ENCODE measurements around the gene AFAP1L2. TPM values are rescaled to one million over a fixed set of nuclear protein-coding genes. Genes with fewer than 3 reads are reported as not detected.

The AFAP1L2 gene
- total RNA-seq, 2 experiments from 2014 or later = 2.3 to 8.6 TPM

GRCh38 chr10:114284346-114285071, 119.8 kb downstream of the AFAP1L2 start:
- BruUV-seq (replicated peaks) = no TSS peak
- ChIA-PET POLR2A (interaction anchor here (0.7 kb wide), 1 partner anchor 858 kb away, joined by 3 read pairs; no protein-coding TSS in a partner anchor), CTCF (ENCODE audit: unreplicated experiment) (no interaction called here)
- H4K20me1 ChIP-seq (ENCODE audit: insufficient read depth, low read length) = no peaks in the 10 kb centered on the region
- no peaks in the 10 kb centered on the region for H3K36me3 ChIP-seq (ENCODE audit: insufficient read depth, low read length)
- H2AFZ ChIP-seq (ENCODE audit: low read length) = no peak overlapping the region
- no peaks in the 10 kb centered on the region for H3K79me2 ChIP-seq (ENCODE audit: insufficient read depth, low read depth, low read length)
- no peak overlapping the region for H3K4me2 ChIP-seq (ENCODE audit: low read length)
- no peak overlapping the region for H3K27ac ChIP-seq (ENCODE audit: low read depth, low read length, poor library complexity, severe bottlenecking)
- intact Hi-C loops (cut with micrococcal nuclease; ENCODE audit: unreplicated experiment) = no loop called here
- DNase-seq (ENCODE audit: low spot score) = no peak
- H3K4me3 ChIP-seq (ENCODE audit: low read depth, low read length, poor library complexity, severe bottlenecking) = no peak overlapping the region
- no peaks in the 10 kb centered on the region for H3K9me3 ChIP-seq (ENCODE audit: low read length)
- TF ChIP-seq EZH2phosphoT487 (IDR thresholded peaks at IDR 0.05; ENCODE audit: borderline replicate concordance, low read depth, low read length) (no peak), CTCF (conservative IDR thresholded peaks at IDR 0.05; ENCODE audit: low read length) (no peak)
- no peaks in the 10 kb centered on the region for H3K4me1 ChIP-seq (ENCODE audit: insufficient read depth, low read length, poor library complexity, severe bottlenecking)
- H3K9me2 ChIP-seq (ENCODE audit: insufficient read depth, low read length) = no peaks in the 10 kb centered on the region

GRCh38 chr10:114283535-114284234, 120.6 kb downstream of the AFAP1L2 start:
- no TSS peak for BruUV-seq (replicated peaks)
- no peaks in the 10 kb centered on the region for H3K4me1 ChIP-seq (ENCODE audit: insufficient read depth, low read length, poor library complexity, severe bottlenecking)
- no peaks in the 10 kb centered on the region for H3K79me2 ChIP-seq (ENCODE audit: insufficient read depth, low read depth, low read length)
- H3K9me3 ChIP-seq (ENCODE audit: low read length) = no peaks in the 10 kb centered on the region
- ChIA-PET POLR2A (interaction anchor here (0.6 to 0.7 kb wide), 2 partner anchors 859 to 1721 kb away, joined by 3 read pairs; no protein-coding TSS in a partner anchor), CTCF (ENCODE audit: unreplicated experiment) (no interaction called here)
- H3K4me2 ChIP-seq (ENCODE audit: low read length) = no peak overlapping the region
- H3K9me2 ChIP-seq (ENCODE audit: insufficient read depth, low read length) = no peaks in the 10 kb centered on the region
- H2AFZ ChIP-seq (ENCODE audit: low read length) = no peak overlapping the region
- H3K27ac ChIP-seq (ENCODE audit: low read depth, low read length, poor library complexity, severe bottlenecking) = no peak overlapping the region
- intact Hi-C loops (cut with micrococcal nuclease; ENCODE audit: unreplicated experiment) = no loop called here
- no peaks in the 10 kb centered on the region for H3K36me3 ChIP-seq (ENCODE audit: insufficient read depth, low read length)
- TF ChIP-seq EZH2phosphoT487 (IDR thresholded peaks at IDR 0.05; ENCODE audit: borderline replicate concordance, low read depth, low read length) = no peak
- no peak for TF ChIP-seq CTCF (conservative IDR thresholded peaks at IDR 0.05; ENCODE audit: low read length)
- H4K20me1 ChIP-seq (ENCODE audit: insufficient read depth, low read length) = no peaks in the 10 kb centered on the region
- DNase-seq (ENCODE audit: low spot score) = no peak
- no peak overlapping the region for H3K4me3 ChIP-seq (ENCODE audit: low read depth, low read length, poor library complexity, severe bottlenecking)

GRCh38 chr10:114283091-114283490, 121.2 kb downstream of the AFAP1L2 start:
- no TSS peak for BruUV-seq (replicated peaks)
- Histone ChIP-seq H3K27ac (ENCODE audit: low read depth, low read length, poor library complexity, severe bottlenecking) (no peak overlapping the region), H3K79me2 (ENCODE audit: insufficient read depth, low read depth, low read length) (no peaks in the 10 kb centered on the region), H4K20me1 (ENCODE audit: insufficient read depth, low read length) (no peaks in the 10 kb centered on the region), H3K4me2 (ENCODE audit: low read length) (no peak overlapping the region), H3K9me2 (ENCODE audit: insufficient read depth, low read length) (no peaks in the 10 kb centered on the region), H2AFZ (ENCODE audit: low read length) (no peak overlapping the region), H3K36me3 (ENCODE audit: insufficient read depth, low read length) (no peaks in the 10 kb centered on the region), H3K9me3 (ENCODE audit: low read length) (no peaks in the 10 kb centered on the region), H3K4me3 (ENCODE audit: low read depth, low read length, poor library complexity, severe bottlenecking) (no peak overlapping the region), H3K4me1 (ENCODE audit: insufficient read depth, low read length, poor library complexity, severe bottlenecking) (no peaks in the 10 kb centered on the region)
- TF ChIP-seq EZH2phosphoT487 (IDR thresholded peaks at IDR 0.05; ENCODE audit: borderline replicate concordance, low read depth, low read length) (no peak), CTCF (conservative IDR thresholded peaks at IDR 0.05; ENCODE audit: low read length) (no peak)
- DNase-seq (ENCODE audit: low spot score) = no peak
- intact Hi-C loops (cut with micrococcal nuclease; ENCODE audit: unreplicated experiment) = no loop called here
- ChIA-PET CTCF (ENCODE audit: unreplicated experiment) (no interaction called here), POLR2A (interaction anchor here (0.6 kb wide), 1 partner anchor 1721 kb away, joined by 3 read pairs; no protein-coding TSS in a partner anchor)
